HG03097 (cell line): Measurements from ENCODE around the gene VEZT.
"Not testable (repeated sequence)": the region's sequence is repeated elsewhere in the genome, so short reads cannot be mapped to it uniquely, and the experiment has no call there.

ENCODE experiments used
- ATAC-seq: cut with Tn5 transposase; IDR thresholded peaks from one replicate; pipeline ENCODE4 v1.9.1; 2021; ENCODE audit not compliant: unreplicated experiment, low FRiP score

Gene VEZT

GRCh38 chr12:95253386-95253785, 35.8 kb downstream of the VEZT start:
- ATAC-seq, result no peak

GRCh38 chr12:95257541-95257940, 39.9 kb downstream of the VEZT start:
- ATAC-seq, result no peak

GRCh38 chr12:95258151-95258550, 40.5 kb downstream of the VEZT start:
- no peak for ATAC-seq

- no peak for ATAC-seq
Observed at GRCh38 chr12:95258803-95259202, 41.2 kb downstream of the VEZT start.

GRCh38 chr12:95259368-95259767, 41.8 kb downstream of the VEZT start:
- no peak for ATAC-seq

GRCh38 chr12:95261109-95261508, 43.5 kb downstream of the VEZT start:
- ATAC-seq, result no peak

GRCh38 chr12:95262808-95263207, 45.2 kb downstream of the VEZT start:
- no peak for ATAC-seq

- ATAC-seq, result no peak
Observed at GRCh38 chr12:95265765-95266164, 48.2 kb downstream of the VEZT start.

- ATAC-seq, result no peak
Observed at GRCh38 chr12:95266254-95266653, 48.6 kb downstream of the VEZT start.

GRCh38 chr12:95269892-95270291, 52.3 kb downstream of the VEZT start:
- ATAC-seq, result no peak

- no peak for ATAC-seq
Observed at GRCh38 chr12:95271465-95271864, 53.9 kb downstream of the VEZT start.

GRCh38 chr12:95277139-95277538, 59.5 kb downstream of the VEZT start:
- ATAC-seq, result no peak

DNA sequence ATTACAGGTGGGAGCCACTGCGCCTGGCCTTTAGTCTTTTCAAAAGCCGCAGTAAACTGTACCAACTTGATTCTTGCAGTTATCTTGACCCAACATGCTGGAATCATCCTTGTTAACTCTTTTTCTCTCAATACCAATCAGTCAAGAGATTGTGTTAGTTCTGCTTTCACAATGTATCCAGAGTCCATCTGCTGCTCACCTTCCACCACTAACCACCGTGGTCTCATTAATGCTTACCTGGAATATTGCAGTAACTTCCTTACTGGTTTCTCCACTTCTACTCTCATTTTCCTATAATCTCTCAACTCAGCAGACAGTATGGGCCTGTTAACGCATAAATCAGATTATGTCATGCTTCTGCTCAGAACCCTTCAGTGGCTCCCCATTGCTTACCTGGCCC, 62.2 kb downstream of the VEZT start:
- no peak for ATAC-seq

GRCh38 chr12:95282266-95282665, 64.7 kb downstream of the VEZT start:
- ATAC-seq, result no peak

DNA sequence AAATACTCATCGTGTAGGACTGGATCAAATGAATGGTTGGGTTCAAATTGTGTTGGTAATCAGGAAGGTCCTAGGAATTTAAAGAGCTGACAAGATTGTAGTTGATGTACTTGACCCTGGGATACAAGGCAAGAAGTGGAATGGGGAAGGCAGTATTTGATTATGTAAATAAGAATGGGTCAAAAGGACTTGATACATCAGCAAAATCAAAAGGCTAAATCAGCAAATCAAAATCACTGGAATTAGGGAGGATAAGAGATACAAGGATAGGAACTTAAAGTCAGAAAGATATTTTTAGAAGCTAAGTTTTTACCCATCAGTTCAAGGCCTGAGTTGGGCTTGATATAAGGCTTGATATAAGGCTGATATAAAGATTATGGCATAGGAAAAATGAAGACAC, 65.8 kb downstream of the VEZT start:
- no peak for ATAC-seq

DNA sequence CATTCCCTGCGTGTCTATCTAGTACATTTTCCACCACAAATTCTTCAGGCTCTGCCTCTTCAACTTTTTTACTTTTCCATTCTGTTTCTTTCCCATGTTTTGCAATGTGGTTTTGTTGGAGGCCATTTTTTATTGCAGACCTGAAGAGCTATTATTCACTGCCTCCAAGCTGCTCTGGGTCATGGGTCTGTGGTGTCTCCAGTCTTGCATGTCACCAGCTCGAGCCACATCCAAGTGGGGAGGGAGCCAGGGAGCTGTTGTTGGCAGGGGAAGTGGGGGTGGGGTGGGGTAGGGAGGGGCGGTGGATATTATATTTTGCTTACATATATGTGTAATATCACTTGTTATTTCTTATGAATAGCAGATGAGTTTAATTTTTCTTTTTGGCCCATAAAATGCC, 69.1 kb downstream of the VEZT start:
- ATAC-seq, result no peak

DNA sequence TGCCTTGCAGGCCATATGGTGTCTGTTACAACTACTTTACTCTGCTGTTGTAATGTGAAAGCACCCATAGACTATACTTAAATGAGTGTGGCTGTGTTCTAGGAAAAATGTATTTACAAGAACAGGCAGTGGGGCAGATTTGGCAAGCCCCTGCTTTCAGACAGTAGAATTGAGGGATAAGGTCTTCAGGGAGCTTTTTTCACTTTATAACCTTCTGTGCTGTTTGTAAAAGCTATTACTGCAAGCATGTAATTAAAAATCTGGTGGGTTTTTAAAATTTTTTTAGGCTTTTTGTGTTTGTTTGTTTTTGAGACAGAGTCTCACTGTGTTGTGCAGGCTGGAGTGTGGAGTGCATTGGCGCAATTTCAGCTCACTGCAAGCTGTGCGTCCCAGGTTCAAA, 73.9 kb downstream of the VEZT start:
- ATAC-seq, result no peak

GRCh38 chr12:95298916-95299315, 81.3 kb downstream of the VEZT start:
- ATAC-seq, result no peak

DNA sequence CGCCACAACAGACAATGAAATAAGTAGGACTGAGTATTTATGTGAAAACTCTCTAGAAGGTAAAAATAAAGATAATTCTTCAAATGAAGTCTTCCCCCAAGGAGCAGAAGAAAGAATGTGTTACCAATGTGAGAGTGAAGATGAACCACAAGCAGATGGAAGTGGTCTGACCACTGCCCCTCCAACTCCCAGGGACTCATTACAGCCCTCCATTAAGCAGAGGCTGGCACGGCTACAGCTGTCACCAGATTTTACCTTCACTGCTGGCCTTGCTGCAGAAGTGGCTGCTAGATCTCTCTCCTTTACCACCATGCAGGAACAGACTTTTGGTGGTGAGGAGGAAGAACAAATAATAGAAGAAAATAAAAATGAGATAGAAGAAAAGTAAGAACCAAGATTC, 82.7 kb downstream of the VEZT start:
- no peak for ATAC-seq

GRCh38 chr12:95303476-95303875, 85.9 kb downstream of the VEZT start:
- ATAC-seq, result no peak

- no peak for ATAC-seq
Observed at GRCh38 chr12:95304673-95305198, 87.1 kb downstream of the VEZT start.

DNA sequence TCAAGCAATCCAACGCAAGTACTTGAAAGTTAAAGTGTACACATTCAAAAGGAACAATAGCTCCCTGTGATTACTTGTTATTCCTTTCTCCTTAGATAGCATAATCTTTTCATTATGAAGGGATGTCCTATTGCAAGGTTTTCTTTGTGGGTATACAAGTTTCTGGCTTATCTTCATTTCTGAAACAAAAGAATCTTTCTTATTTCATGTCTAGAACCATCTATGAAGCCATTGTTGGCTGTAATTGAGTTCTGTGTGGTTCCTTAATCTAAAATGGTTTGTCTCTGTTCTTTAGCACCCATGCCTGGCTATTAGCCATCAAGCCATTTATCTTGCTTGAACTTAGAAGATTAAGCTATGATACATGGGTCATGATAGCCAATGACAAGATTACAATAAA, 95.0 kb downstream of the VEZT start:
- no peak for ATAC-seq

DNA sequence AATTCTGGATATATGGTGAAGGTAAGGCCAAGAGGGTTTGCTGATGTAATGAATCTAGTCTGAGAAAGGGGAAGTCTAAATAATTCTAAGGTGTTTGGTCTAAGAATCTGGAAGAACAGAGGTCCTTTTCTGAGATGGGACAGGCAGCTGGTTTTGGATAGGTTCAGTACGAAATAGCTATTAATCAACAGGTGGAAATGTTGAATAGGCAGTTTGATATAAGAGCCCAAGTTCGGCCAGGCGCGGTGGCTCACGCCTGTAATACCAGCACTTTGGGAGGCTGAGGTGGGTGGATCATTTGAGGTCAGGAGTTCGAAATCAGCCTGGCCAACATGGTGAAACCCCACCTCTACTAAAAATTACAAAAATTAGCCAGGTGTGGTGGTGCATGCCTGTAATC, 97.1 kb downstream of the VEZT start:
- ATAC-seq, result not testable (repeated sequence)
